ENCODE data around the gene RNF144A. TPM values are rescaled to one million over a fixed set of nuclear protein-coding genes. Genes with fewer than 3 reads are reported as not detected.
"Not testable (repeated sequence)": the region's sequence is repeated elsewhere in the genome, so short reads cannot be mapped to it uniquely, and the experiment has no call there.

Gene RNF144A
- total RNA-seq, 2 experiments from 2014 or later = 38.6 to 42.7 TPM

DNA sequence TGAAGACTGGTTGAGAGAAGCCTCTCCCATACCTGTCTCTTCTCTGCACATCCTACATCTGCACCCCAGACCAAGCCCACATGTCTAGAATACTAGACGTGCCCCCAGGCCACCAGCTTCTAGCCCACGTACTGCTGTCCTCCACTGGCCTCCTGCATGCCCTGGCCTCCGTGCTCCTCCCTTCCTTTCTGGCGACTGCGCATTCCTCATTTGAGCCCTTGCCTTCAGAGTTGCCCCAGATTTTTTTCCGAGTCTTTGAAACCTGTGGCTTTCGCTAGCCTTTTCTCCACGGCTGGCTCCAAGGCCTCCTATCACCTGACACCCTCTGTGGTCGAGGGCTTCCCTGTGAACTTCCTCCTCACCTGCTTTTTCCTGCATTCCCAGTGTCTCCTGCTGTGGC lies 11.2 kb downstream of the RNF144A start:
- ATAC-seq = no peak
- H3K4me3 Mint-ChIP-seq = no peak overlapping the region

GRCh38 chr2:6929196-6929819 lies 12.1 kb downstream of the RNF144A start:
- Mint-ChIP-seq H3K27me3 (no peaks in the 10 kb centered on the region), H3K27ac (peak overlapping the region; percentile 8), H3K4me3 (no peak overlapping the region), H3K4me1 (peaks cover 67% of the 10 kb centered on the region), H3K36me3 (ENCODE audit: low read depth) (peaks cover 42% of the 10 kb centered on the region), H3K9me3 (ENCODE audit: low read depth) (peaks cover 13% of the 10 kb centered on the region)
- ATAC-seq (peak; percentile 50), DNase-seq (no peak)
- CTCF ChIA-PET = interaction anchor here (0.9 to 4.1 kb wide), 9 partner anchors 9 to 115 kb away, joined by 3 to 16 read pairs (median 5); no protein-coding TSS in a partner anchor
- POLR2A ChIA-PET = no interaction called here
- intact Hi-C loops (cut with DNase I, micrococcal nuclease) = no loop called here

More for the DNA sequence above, 11.2 kb downstream of the RNF144A start:
- no peak for DNase-seq
- Mint-ChIP-seq H3K9me3 (ENCODE audit: low read depth) (peaks cover 13% of the 10 kb centered on the region), H3K4me1 (peaks cover 71% of the 10 kb centered on the region), H3K27ac (peak overlapping the region; percentile 47), H3K27me3 (no peaks in the 10 kb centered on the region), H3K36me3 (ENCODE audit: low read depth) (peaks cover 44% of the 10 kb centered on the region)
- CTCF ChIA-PET = interaction anchor here (1.7 to 4.1 kb wide), 4 partner anchors 13 to 115 kb away, joined by 5 to 16 read pairs (median 10); no protein-coding TSS in a partner anchor
- POLR2A ChIA-PET = no interaction called here
- intact Hi-C loops (cut with DNase I, micrococcal nuclease) = no loop called here

DNA sequence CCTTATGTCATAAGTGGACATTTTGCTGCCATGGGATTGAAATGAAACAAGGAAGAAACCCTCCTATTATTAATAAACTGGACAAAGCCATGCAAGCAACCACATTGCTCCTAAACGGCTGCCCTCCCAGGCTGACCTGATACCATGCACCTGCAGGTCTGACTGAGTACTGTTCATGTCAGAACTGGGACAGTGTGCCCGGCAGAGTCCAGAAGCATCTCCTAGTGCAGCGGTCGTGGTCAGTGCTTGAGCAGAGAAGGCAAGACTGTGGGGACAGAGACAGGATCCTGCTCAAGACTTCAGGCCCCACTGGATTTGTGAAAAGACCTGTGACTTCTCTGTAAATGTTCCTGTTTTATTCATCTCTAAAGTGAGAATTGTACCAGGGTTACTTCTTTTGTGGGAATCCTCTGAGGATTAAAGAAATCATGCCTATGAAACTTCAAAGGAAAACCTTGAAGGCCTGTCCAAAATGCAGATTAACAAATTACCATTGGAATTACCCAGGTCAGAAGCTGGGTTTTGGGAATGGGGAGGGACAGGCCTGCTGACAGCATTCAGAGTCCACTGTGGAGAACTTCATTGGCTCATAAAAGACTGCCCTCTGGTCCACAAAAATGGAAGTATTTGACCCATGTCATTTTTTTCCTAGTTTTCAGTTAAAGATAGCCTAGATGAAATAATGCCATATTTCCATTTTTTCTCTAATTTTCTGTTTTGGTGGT lies 13.9 kb downstream of the RNF144A start:
- DNase-seq (no peak), ATAC-seq (no peak)
- Mint-ChIP-seq H3K4me3 (no peak overlapping the region), H3K9me3 (ENCODE audit: low read depth) (peaks cover 13% of the 10 kb centered on the region), H3K4me1 (peaks cover 64% of the 10 kb centered on the region), H3K27ac (no peak overlapping the region), H3K27me3 (no peaks in the 10 kb centered on the region), H3K36me3 (ENCODE audit: low read depth) (peaks cover 43% of the 10 kb centered on the region)
- ChIA-PET CTCF (interaction anchor here (0.9 to 2.0 kb wide), 2 partner anchors 16 to 114 kb away, joined by 4 to 6 read pairs; no protein-coding TSS in a partner anchor), POLR2A (interaction anchor here (0.7 kb wide), 1 partner anchor 25 kb away, joined by 6 read pairs; no protein-coding TSS in a partner anchor)
- intact Hi-C loops (cut with DNase I, micrococcal nuclease) = no loop called here

DNA sequence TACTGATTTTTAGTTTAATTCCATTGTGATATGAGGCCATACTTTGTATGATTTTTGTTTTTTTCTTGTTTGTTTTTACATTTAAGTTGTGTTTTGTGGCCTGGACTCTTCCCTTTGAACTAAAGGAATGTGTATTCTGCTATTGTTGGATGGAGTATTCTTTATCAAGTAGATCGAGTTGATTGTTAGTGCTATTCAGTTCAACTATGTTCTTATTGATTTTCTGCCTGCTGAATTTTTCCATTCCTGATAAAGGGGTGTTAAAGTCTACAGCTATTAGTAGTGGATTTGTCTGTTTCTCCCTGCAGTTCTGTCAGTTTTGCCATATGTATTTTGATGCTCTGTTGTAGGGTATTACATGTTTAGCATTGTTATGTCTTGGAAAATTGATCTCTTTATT lies 14.5 kb downstream of the RNF144A start:
- Mint-ChIP-seq H3K9me3 (ENCODE audit: low read depth) (peaks cover 13% of the 10 kb centered on the region), H3K4me3 (no peak overlapping the region), H3K27me3 (no peaks in the 10 kb centered on the region), H3K4me1 (peaks cover 65% of the 10 kb centered on the region), H3K36me3 (ENCODE audit: low read depth) (peaks cover 37% of the 10 kb centered on the region), H3K27ac (no peak overlapping the region)
- ATAC-seq (no peak), DNase-seq (no peak)
- intact Hi-C loops (cut with DNase I, micrococcal nuclease) = no loop called here
- ChIA-PET POLR2A (no interaction called here), CTCF (interaction anchor here (0.8 to 2.2 kb wide), 3 partner anchors 12 to 113 kb away, joined by 3 to 7 read pairs (median 4); no protein-coding TSS in a partner anchor)

DNA sequence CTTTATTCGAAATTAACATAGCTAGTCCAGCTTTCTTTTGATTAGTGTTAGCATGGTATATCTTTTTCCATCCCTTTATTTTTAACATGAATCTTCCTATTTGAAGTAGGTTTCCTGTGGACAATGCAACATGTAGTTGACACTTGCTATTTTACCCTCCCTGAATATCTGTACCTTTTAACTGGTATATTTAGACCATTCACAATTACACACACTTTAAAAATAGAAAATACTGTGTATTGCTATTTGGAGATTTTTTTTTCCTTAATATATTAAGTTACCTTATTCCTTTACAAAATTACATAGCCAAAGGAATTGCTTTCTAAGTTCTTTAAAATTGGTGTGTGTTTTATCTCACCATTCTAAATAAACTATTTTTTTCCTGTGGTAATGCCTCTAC lies 15.0 kb downstream of the RNF144A start:
- H3K4me1 Mint-ChIP-seq = peaks cover 65% of the 10 kb centered on the region
- no peak overlapping the region for H3K27ac Mint-ChIP-seq
- peaks cover 32% of the 10 kb centered on the region for H3K36me3 Mint-ChIP-seq (ENCODE audit: low read depth)
- ChIA-PET POLR2A (interaction anchor here (0.6 kb wide), 1 partner anchor 33 kb away, joined by 3 read pairs; no protein-coding TSS in a partner anchor), CTCF (interaction anchor here (0.6 to 2.2 kb wide), 5 partner anchors 12 to 112 kb away, joined by 3 to 7 read pairs (median 3); no protein-coding TSS in a partner anchor)
- no peaks in the 10 kb centered on the region for H3K27me3 Mint-ChIP-seq
- no peak overlapping the region for H3K4me3 Mint-ChIP-seq
- H3K9me3 Mint-ChIP-seq (ENCODE audit: low read depth) = peaks cover 13% of the 10 kb centered on the region
- DNase-seq (no peak), ATAC-seq (no peak)
- intact Hi-C loops (cut with DNase I, micrococcal nuclease) = no loop called here

DNA sequence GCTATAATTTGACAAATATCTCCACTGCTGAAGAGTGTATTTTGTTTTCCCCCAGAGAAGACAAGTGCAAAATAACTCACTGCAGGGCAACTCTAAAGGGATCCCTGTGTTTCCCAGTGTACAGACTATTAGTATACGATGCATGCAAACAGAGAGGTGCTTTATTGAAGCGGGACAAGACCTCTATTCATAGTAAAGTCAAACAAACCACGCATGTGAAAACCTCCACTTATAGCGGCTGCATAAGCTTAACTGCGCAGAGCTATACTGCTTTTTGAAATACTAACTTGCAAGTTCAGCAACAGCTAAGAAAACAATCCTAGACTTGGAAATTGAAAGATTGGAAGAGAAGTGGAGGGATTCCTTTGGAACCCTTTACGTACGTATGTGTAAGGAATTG lies 15.6 kb downstream of the RNF144A start:
- Mint-ChIP-seq H3K36me3 (ENCODE audit: low read depth) (peaks cover 27% of the 10 kb centered on the region), H3K4me1 (peaks cover 69% of the 10 kb centered on the region), H3K27ac (no peak overlapping the region), H3K27me3 (no peaks in the 10 kb centered on the region), H3K9me3 (ENCODE audit: low read depth) (peaks cover 13% of the 10 kb centered on the region), H3K4me3 (no peak overlapping the region)
- ATAC-seq = no peak
- CTCF ChIA-PET = interaction anchor here (0.6 to 2.2 kb wide), 5 partner anchors 13 to 111 kb away, joined by 3 to 7 read pairs (median 3); no protein-coding TSS in a partner anchor
- POLR2A ChIA-PET = interaction anchor here (0.6 kb wide), 1 partner anchor 33 kb away, joined by 3 read pairs; no protein-coding TSS in a partner anchor
- no peak for DNase-seq
- intact Hi-C loops (cut with DNase I, micrococcal nuclease) = no loop called here

DNA sequence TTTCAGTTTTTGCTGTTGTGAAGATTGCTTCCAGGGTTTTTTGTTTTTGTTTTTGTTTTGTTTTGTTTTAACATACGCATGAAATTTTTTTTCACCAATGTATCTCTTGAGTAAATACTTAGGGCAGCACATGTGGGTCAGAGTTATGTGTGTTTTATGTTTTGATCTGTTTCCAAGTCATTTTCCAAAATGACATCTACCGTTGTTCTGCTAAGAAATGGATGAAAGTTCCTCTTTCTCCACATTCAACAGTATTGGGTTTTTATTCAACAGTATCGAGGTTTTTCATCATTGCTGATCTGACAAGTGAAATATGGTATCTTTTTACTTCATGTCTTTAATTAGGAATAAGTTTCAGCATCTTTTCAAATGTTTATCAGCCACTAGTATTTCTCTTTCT lies 16.7 kb downstream of the RNF144A start:
- H3K27ac Mint-ChIP-seq = no peak overlapping the region
- ATAC-seq (no peak), DNase-seq (no peak)
- ChIA-PET POLR2A (interaction anchor here (0.6 kb wide), 1 partner anchor 11 kb away, joined by 3 read pairs; no protein-coding TSS in a partner anchor), CTCF (interaction anchor here (0.7 to 1.4 kb wide), 3 partner anchors 17 to 110 kb away, joined by 3 to 7 read pairs (median 3); partner anchors contain the start of gene RNF144A)
- H3K4me3 Mint-ChIP-seq = no peak overlapping the region
- peaks cover 19% of the 10 kb centered on the region for H3K36me3 Mint-ChIP-seq (ENCODE audit: low read depth)
- H3K27me3 Mint-ChIP-seq = no peaks in the 10 kb centered on the region
- H3K9me3 Mint-ChIP-seq (ENCODE audit: low read depth) = peaks cover 6% of the 10 kb centered on the region
- intact Hi-C loops (cut with DNase I, micrococcal nuclease) = no loop called here
- H3K4me1 Mint-ChIP-seq = peaks cover 63% of the 10 kb centered on the region

DNA sequence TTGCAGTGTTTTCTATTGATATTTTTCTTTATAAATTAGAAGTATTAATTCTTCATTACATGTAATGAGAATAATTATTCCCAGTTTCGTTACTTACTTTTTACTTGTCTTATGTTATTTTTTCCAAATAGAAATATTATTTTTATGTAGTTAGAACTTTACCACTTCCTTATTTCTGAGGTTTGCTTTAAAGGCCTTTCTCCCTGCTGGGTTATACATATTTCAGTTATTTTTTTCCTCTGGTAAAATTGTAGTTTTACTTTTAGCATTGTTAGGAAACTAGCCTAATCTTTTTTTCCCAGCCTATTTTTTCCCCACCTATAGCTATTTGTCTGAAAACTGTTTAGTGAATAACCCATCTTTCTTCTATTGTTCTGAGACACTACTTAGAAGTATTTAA lies 17.1 kb downstream of the RNF144A start:
- peaks cover 62% of the 10 kb centered on the region for H3K4me1 Mint-ChIP-seq

GRCh38 chr2:6934758-6935651 lies 17.8 kb downstream of the RNF144A start:
- no peak overlapping the region for H3K27ac Mint-ChIP-seq
- POLR2A ChIA-PET = interaction anchor here (0.6 kb wide), 1 partner anchor 27 kb away, joined by 3 read pairs; no protein-coding TSS in a partner anchor
- peaks cover 19% of the 10 kb centered on the region for H3K36me3 Mint-ChIP-seq (ENCODE audit: low read depth)
- intact Hi-C loops (cut with DNase I, micrococcal nuclease) = no loop called here
- CTCF ChIA-PET = no interaction called here
- no peak overlapping the region for H3K4me3 Mint-ChIP-seq
- no peaks in the 10 kb centered on the region for H3K27me3 Mint-ChIP-seq
- ATAC-seq = no peak
- H3K4me1 Mint-ChIP-seq = peaks cover 55% of the 10 kb centered on the region
- no peak for DNase-seq
- H3K9me3 Mint-ChIP-seq (ENCODE audit: low read depth) = peaks cover 6% of the 10 kb centered on the region

More for the DNA sequence above, 17.1 kb downstream of the RNF144A start:
- H3K36me3 Mint-ChIP-seq (ENCODE audit: low read depth) = peaks cover 19% of the 10 kb centered on the region
- POLR2A ChIA-PET = no interaction called here
- intact Hi-C loops (cut with DNase I, micrococcal nuclease) = no loop called here
- CTCF ChIA-PET = no interaction called here
- no peak overlapping the region for H3K27ac Mint-ChIP-seq
- H3K9me3 Mint-ChIP-seq (ENCODE audit: low read depth) = peaks cover 6% of the 10 kb centered on the region
- DNase-seq (no peak), ATAC-seq (no peak)
- H3K4me3 Mint-ChIP-seq = no peak overlapping the region
- no peaks in the 10 kb centered on the region for H3K27me3 Mint-ChIP-seq

DNA sequence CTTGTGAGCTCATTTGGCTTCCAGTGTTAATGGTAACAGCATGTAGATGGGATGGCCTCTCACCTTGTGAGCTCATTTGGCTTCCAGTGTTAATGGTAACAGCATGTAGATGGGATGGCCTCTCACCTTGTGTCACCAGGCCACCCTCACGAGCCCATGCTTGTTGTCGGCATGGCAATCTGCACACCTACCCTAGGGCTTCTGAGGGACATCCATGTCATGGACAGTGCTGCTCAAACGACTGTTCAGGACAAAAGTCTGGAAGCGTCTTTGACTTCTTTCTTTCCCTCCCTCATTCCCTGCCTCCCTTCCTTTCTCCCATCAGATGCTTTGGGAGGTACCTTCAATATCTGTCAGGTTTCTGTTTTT lies 18.4 kb downstream of the RNF144A start:
- Mint-ChIP-seq H3K4me1 (peaks cover 54% of the 10 kb centered on the region), H3K36me3 (ENCODE audit: low read depth) (peaks cover 20% of the 10 kb centered on the region)
- intact Hi-C loops (cut with DNase I, micrococcal nuclease); H3K27ac Mint-ChIP-seq; H3K27me3 Mint-ChIP-seq; ATAC-seq; H3K4me3 Mint-ChIP-seq; DNase-seq; H3K9me3 Mint-ChIP-seq (ENCODE audit: low read depth): not testable (repeated sequence)
- ChIA-PET CTCF (interaction anchor here (1.6 kb wide), 1 partner anchor 20 kb away, joined by 6 read pairs; no protein-coding TSS in a partner anchor), POLR2A (interaction anchor here (0.6 kb wide), 1 partner anchor 27 kb away, joined by 3 read pairs; no protein-coding TSS in a partner anchor)

GRCh38 chr2:6937157-6937556 lies 19.9 kb downstream of the RNF144A start:
- CTCF ChIA-PET = interaction anchor here (1.6 kb wide), 1 partner anchor 21 kb away, joined by 6 read pairs; no protein-coding TSS in a partner anchor
- no peaks in the 10 kb centered on the region for H3K27me3 Mint-ChIP-seq
- no peak for ATAC-seq
- peaks cover 48% of the 10 kb centered on the region for H3K4me1 Mint-ChIP-seq
- POLR2A ChIA-PET = no interaction called here
- no peak overlapping the region for H3K4me3 Mint-ChIP-seq
- peaks cover 25% of the 10 kb centered on the region for H3K36me3 Mint-ChIP-seq (ENCODE audit: low read depth)
- DNase-seq = no peak
- intact Hi-C loops (cut with DNase I, micrococcal nuclease) = no loop called here
- no peaks in the 10 kb centered on the region for H3K9me3 Mint-ChIP-seq (ENCODE audit: low read depth)
- H3K27ac Mint-ChIP-seq = no peak overlapping the region

Measured in activated CD4-positive, alpha-beta T cell treated with anti-CD3 and anti-CD28 coated beads for 36 hours (primary cell).